Measurements from ENCODE around the gene MZT2B. TPM values are rescaled to one million over a fixed set of nuclear protein-coding genes. Genes with fewer than 3 reads are reported as not detected.

The MZT2B gene
- 187 and 204 TPM in 2 replicates for total RNA-seq

GRCh38 chr2:130181880-130182682 lies at the start of gene MZT2B:
TSS of gene MZT2B (plus strand) at chr2:130182262. CDS start at chr2:130182283, 21 bp downstream.

GRCh38 chr2:130145006-130145414 lies 37.1 kb upstream of the MZT2B start, which contains the start of gene CCDC74B:
TSS of gene CCDC74B (minus strand) at chr2:130145112. CDS start at chr2:130144996, 116 bp downstream.

GRCh38 chr2:130181325-130181879 lies 660 bp upstream of the MZT2B start, which contains the start of gene SMPD4:
TSS of gene SMPD4 (minus strand) at chr2:130181602. CDS start at chr2:130176592, 5,010 bp downstream.

GRCh38 chr2:130198343-130198742 lies 16.3 kb downstream of the MZT2B start, which contains the start of gene TUBA3E:
TSS of gene TUBA3E (minus strand) at chr2:130198439. CDS start at chr2:130198360, 79 bp downstream.

Other genes with a start within 250 kb of the MZT2B start
- gene RAB6C, start 202.6 kb upstream of the MZT2B start, total RNA-seq, result under 0.01 TPM in 1 of 2 replicates, not detected in the other
- not detected in 2 replicates for gene POTEF, start 53.0 kb upstream of the MZT2B start, total RNA-seq
- 6.8 and 7.1 TPM in 2 replicates for gene CCDC74B, start 37.1 kb upstream of the MZT2B start, total RNA-seq
- gene SMPD4, start 660 bp upstream of the MZT2B start, total RNA-seq, result 9.8 and 13.1 TPM in 2 replicates
- not detected in 2 replicates for gene TUBA3E, start 16.2 kb downstream of the MZT2B start, total RNA-seq
- 58.9 and 89.7 TPM in 2 replicates for gene IMP4, start 160.6 kb downstream of the MZT2B start, total RNA-seq
- gene PTPN18, start 173.8 kb downstream of the MZT2B start, total RNA-seq, result 14.7 and 14.9 TPM in 2 replicates